Adipocyte (in vitro differentiated cells): ENCODE data around the gene LHPP.

Experiments
- DNase-seq: peaks from one replicate; pipeline ENCODE4 v3.0.0-alpha.2; 2015; ENCODE audit warnings: low read depth
- H3K27me3 ChIP-seq: replicated peaks from 2 replicates; pipeline ENCODE4 v1.7.0; 2013; ENCODE audit warnings: mild to moderate bottlenecking, low read length, moderate library complexity; ENCODE audit not compliant: control insufficient read depth, insufficient read depth
- H3K36me3 ChIP-seq: 2 replicates; pipeline ENCODE4 v1.7.0; 2013; ENCODE audit warnings: low read length, mild to moderate bottlenecking, moderate library complexity; ENCODE audit not compliant: control insufficient read depth, insufficient read depth, severe bottlenecking
- H3K4me1 ChIP-seq: 2 replicates; pipeline ENCODE4 v1.7.0; 2013; ENCODE audit warnings: mild to moderate bottlenecking, low read length, moderate library complexity; ENCODE audit not compliant: control insufficient read depth, insufficient read depth
- H3K4me3 ChIP-seq: 2 replicates; pipeline ENCODE4 v1.7.0; 2013; ENCODE audit warnings: mild to moderate bottlenecking, low read length, moderate library complexity
- H3K9ac ChIP-seq: 2 replicates; pipeline ENCODE4 v1.7.0; 2013; ENCODE audit warnings: mild to moderate bottlenecking, low read length, moderate library complexity
- H3K9me3 ChIP-seq: 2 replicates; pipeline ENCODE4 v1.7.0; 2013; ENCODE audit warnings: mild to moderate bottlenecking, low read length, moderate library complexity; ENCODE audit not compliant: control insufficient read depth

The LHPP gene

DNA sequence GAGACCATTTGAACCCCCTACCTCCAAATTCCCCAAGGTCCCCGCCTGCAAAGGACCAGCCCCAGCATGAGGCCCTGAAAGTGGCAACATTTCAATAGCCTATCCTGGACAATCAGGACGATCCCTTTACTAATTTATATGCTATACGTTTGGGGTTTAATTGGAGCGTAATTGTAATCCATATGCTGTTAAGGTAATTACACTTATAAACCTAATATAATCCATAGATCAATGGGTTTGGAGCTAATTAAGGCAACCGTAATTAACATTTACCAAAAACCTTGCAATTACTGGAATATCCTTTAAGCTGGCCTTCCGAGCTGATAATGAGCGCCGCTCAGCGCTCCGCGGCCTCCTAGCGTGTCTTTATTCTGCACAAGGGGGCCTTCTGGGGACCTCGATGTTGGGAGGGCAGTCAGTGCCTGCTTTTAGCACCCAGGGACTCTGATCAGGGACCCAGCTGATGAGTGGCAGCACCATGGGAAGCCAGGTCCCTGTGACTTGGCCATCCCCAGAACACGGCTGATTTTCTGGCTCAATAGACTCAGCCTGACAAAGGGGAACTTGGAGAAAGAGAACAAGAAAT is 91.2 kb downstream of the LHPP start:
- H3K4me3 ChIP-seq: no peak overlapping the region
- H3K36me3 ChIP-seq: no peaks in the 10 kb centered on the region
- DNase-seq: no peak
- no peak overlapping the region for H3K9ac ChIP-seq
- no peaks in the 10 kb centered on the region for H3K27me3 ChIP-seq
- H3K4me1 ChIP-seq: peaks cover 10% of the 10 kb centered on the region
- H3K9me3 ChIP-seq: no peaks in the 10 kb centered on the region

- Histone ChIP-seq H3K4me3 (no peak overlapping the region), H3K9ac (no peak overlapping the region), H3K36me3 (no peaks in the 10 kb centered on the region), H3K27me3 (no peaks in the 10 kb centered on the region), H3K9me3 (no peaks in the 10 kb centered on the region), H3K4me1 (peaks cover 22% of the 10 kb centered on the region)
- no peak for DNase-seq
Measured at GRCh38 chr10:124554085-124554858, 92.6 kb downstream of the LHPP start.

- Histone ChIP-seq H3K27me3 (no peaks in the 10 kb centered on the region), H3K4me3 (no peak overlapping the region), H3K4me1 (peaks cover 46% of the 10 kb centered on the region), H3K36me3 (no peaks in the 10 kb centered on the region), H3K9ac (no peak overlapping the region), H3K9me3 (peaks cover 5% of the 10 kb centered on the region)
- DNase-seq: no peak
Measured at GRCh38 chr10:124557167-124557566, 95.5 kb downstream of the LHPP start.

- Histone ChIP-seq H3K9me3 (peaks cover 5% of the 10 kb centered on the region), H3K9ac (peak overlapping the region; percentile 11), H3K4me1 (peaks cover 51% of the 10 kb centered on the region), H3K36me3 (no peaks in the 10 kb centered on the region), H3K4me3 (no peak overlapping the region), H3K27me3 (no peaks in the 10 kb centered on the region)
- DNase-seq: no peak
Measured at GRCh38 chr10:124557648-124558338, 96.2 kb downstream of the LHPP start.

DNA sequence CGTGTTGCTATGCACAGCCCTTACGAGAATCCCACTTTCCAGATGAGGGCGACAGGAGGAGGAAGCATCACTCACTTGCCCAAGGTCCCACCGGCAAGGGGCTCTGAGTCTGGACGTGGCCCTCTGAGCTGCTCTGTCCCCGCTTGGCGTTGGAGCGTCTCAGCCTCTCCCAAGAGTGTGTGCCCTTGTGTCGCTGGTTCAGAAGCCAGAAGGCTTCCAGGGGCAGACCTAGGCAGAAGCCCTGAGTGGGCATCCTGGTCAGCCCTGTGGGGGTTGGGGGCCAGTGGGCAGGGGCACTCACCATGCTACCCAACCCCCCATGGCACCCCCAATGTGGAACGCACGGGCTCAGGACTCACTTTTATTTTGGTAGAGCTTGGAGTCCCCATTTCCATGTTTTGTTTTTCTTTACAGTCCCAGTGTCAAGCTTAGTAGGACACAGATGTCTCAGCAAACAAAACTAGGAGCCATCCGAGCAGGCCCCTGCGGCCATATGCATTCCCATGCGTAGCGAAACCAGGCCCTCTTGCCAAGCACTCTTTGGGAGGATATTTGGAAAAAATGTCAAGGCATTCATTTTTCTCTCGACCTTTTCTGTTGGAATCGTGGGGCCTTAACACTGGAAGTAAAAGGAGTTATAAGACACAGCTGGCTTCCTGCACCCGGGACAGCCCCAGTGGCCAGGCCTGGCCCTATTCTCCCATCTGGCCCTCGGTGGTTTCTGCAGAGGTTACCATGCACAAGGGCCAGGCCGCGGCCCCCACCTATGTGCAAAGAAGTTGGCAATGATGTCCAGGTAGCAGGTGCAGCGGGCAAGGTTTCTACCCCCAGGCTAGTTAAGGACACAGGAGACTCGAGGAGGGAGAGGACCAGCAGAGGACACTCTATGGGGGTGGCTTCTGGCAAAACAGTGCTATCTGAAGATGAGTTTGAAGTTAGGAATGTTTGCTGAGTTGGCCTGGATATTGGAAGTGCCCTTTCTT is 97.0 kb downstream of the LHPP start:
- peak overlapping the region; percentile 11 for H3K9ac ChIP-seq
- H3K9me3 ChIP-seq: peaks cover 5% of the 10 kb centered on the region
- no peaks in the 10 kb centered on the region for H3K36me3 ChIP-seq
- H3K4me3 ChIP-seq: no peak overlapping the region
- no peaks in the 10 kb centered on the region for H3K27me3 ChIP-seq
- DNase-seq: peak; percentile 28
- H3K4me1 ChIP-seq: peaks cover 51% of the 10 kb centered on the region

- Histone ChIP-seq H3K27me3 (no peaks in the 10 kb centered on the region), H3K4me1 (peaks cover 51% of the 10 kb centered on the region), H3K36me3 (no peaks in the 10 kb centered on the region), H3K9me3 (peaks cover 5% of the 10 kb centered on the region), H3K9ac (peak overlapping the region; percentile 78), H3K4me3 (peak overlapping the region; percentile 33)
- no peak for DNase-seq
Measured at GRCh38 chr10:124559372-124560132, 97.9 kb downstream of the LHPP start.

GRCh38 chr10:124560377-124561105 is 98.9 kb downstream of the LHPP start:
- peaks cover 5% of the 10 kb centered on the region for H3K9me3 ChIP-seq
- H3K36me3 ChIP-seq: no peaks in the 10 kb centered on the region
- H3K27me3 ChIP-seq: no peaks in the 10 kb centered on the region
- H3K9ac ChIP-seq: peak overlapping the region; percentile 78
- peaks cover 51% of the 10 kb centered on the region for H3K4me1 ChIP-seq
- peak; percentile 85 for DNase-seq
- H3K4me3 ChIP-seq: peak overlapping the region; percentile 33

- Histone ChIP-seq H3K27me3 (peaks cover 2% of the 10 kb centered on the region), H3K9me3 (peaks cover 5% of the 10 kb centered on the region), H3K4me1 (peaks cover 51% of the 10 kb centered on the region), H3K9ac (peak overlapping the region; percentile 78), H3K4me3 (no peak overlapping the region), H3K36me3 (no peaks in the 10 kb centered on the region)
- no peak for DNase-seq
Measured at GRCh38 chr10:124561206-124561605, 99.6 kb downstream of the LHPP start.

- DNase-seq: no peak
- no peaks in the 10 kb centered on the region for H3K36me3 ChIP-seq
Measured at GRCh38 chr10:124562425-124563060, 100.9 kb downstream of the LHPP start.

More at GRCh38 chr10:124562425-124563060, 100.9 kb downstream of the LHPP start:
- Histone ChIP-seq H3K4me1 (peaks cover 46% of the 10 kb centered on the region), H3K9me3 (peaks cover 5% of the 10 kb centered on the region), H3K9ac (no peak overlapping the region), H3K27me3 (peaks cover 4% of the 10 kb centered on the region), H3K4me3 (no peak overlapping the region)
